ENCODE results near the gene MOV10L1. TPM values are rescaled to one million over a fixed set of nuclear protein-coding genes. Genes with fewer than 3 reads are reported as not detected.

The MOV10L1 gene
- total and polyA plus RNA-seq, 11 donors, result 0.06 to 0.63 (median 0.13) TPM; not detected in 6

DNA sequence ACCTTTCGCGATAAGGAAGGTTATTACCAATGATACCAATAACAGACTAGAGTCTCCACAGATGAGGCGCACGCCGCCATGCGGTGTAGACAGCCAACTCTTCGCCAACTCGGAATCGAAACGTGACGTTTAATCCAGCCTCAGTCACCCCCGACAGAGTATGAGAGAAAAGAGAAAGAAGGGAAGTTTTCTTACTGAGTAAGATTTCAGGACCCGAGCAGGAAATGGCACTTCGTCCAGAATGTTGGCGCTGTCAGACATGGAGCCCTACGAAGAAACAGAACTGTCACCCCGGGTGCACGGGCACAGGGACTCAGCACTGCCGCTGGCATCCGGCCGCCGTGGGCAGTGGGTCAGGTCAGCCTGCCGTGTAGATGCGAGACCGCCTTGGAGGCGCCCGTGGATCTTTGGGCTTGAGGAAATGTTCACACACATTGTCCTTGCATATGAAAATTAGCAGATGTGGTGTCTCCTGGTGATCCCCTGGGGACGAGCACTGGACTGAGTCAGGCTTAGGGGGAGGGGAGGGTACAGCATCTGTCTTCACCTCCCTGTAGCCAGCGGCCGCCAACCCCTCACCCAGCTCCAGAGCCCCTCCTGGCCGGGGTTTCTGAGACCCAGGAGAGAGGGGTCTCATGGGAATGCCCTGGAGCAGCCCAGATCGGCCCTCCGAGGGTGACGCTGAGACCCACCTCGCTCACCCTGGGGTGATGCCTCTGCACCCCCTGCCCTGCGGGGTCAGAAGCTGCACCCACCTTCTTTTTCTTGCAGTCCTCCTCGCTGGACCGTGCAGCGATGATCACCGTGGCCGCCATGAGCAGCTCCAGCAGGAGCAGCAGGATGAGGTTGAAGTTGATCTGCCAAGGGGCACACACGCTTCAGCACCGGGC, 12.9 kb upstream of the MOV10L1 start:
- no peaks in the 10 kb centered on the region for H3K9me3 ChIP-seq
- no peaks in the 10 kb centered on the region for H3K36me3 ChIP-seq
- WGBS, 4 donors, result 77 to 82% (median 82%) methylated on average over 36 to 43 of the region's 43 CpGs
- H3K4me3 ChIP-seq, result no peak overlapping the region
- intact Hi-C loops (cut with DNase I), result no loop called here
- TF ChIP-seq, protein P1, sequence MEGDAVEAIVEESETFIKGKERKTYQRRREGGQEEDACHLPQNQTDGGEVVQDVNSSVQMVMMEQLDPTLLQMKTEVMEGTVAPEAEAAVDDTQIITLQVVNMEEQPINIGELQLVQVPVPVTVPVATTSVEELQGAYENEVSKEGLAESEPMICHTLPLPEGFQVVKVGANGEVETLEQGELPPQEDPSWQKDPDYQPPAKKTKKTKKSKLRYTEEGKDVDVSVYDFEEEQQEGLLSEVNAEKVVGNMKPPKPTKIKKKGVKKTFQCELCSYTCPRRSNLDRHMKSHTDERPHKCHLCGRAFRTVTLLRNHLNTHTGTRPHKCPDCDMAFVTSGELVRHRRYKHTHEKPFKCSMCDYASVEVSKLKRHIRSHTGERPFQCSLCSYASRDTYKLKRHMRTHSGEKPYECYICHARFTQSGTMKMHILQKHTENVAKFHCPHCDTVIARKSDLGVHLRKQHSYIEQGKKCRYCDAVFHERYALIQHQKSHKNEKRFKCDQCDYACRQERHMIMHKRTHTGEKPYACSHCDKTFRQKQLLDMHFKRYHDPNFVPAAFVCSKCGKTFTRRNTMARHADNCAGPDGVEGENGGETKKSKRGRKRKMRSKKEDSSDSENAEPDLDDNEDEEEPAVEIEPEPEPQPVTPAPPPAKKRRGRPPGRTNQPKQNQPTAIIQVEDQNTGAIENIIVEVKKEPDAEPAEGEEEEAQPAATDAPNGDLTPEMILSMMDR (IDR thresholded peaks at IDR 0.05), result no peak
- no peak for TF ChIP-seq POLR2A (IDR thresholded peaks at IDR 0.05)
- DNase-seq (no peak), ATAC-seq (no peak)
- H3K27me3 ChIP-seq, result peaks cover 0 to 24% (median 3%) of the 10 kb centered on the region in 9 donors
- no peaks in the 10 kb centered on the region for H3K4me1 ChIP-seq
- no peak overlapping the region for H3K27ac ChIP-seq

DNA sequence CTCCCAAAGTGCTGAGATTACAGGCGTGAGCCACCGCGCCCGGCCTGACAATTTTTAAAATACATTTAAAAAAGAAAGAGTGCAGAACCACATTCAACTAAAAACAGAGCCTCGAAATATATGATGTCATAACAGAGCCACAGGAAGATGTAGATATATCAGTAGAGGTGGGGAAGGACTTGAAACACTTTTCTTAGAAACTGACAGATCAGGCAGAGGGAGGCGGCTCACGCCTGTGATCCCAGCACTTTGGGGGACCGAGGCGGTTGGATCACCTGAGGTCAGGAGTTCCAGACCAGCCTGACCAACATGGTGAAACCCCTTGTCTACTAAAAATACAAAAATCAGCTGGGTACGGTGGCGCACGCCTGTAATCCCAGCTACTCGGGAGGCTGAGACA, 11.6 kb upstream of the MOV10L1 start:
- no peak for DNase-seq
- Histone ChIP-seq H3K4me1 (no peaks in the 10 kb centered on the region), H3K4me3 (no peak overlapping the region), H3K27me3 (peaks cover 0 to 28% (median 3%) of the 10 kb centered on the region in 9 donors), H3K27ac (no peak overlapping the region), H3K9me3 (no peaks in the 10 kb centered on the region), H3K36me3 (no peaks in the 10 kb centered on the region)
- TF ChIP-seq, protein P1 (IDR thresholded peaks at IDR 0.05), result no peak
- TF ChIP-seq POLR2A (IDR thresholded peaks at IDR 0.05), result no peak
- 94 to 96% (median 95%) methylated on average over 13 of the region's 13 CpGs for whole genome bisulfite sequencing, 4 donors
- intact Hi-C loops (cut with DNase I), result no loop called here
- no peak for ATAC-seq

DNA sequence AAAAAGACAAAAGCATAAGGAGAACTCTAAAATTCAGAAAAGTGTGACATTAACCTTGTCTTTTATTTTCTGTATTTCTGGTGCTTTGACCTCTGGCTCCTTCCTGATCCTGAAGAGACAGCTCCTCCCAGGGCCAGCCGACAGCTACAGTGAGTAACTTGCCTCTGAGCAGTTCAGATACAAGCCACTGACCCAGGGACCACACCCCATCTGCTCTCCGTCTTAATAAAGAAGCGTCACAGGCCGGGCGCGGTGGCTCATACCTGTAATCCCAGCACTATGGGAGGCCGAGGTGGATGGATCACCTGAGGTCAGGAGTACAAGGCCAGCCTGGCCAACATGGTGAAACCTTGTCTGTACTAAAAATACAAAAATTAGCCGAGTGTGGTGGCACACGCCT, 11.0 kb upstream of the MOV10L1 start:
- TF ChIP-seq POLR2A (IDR thresholded peaks at IDR 0.05), result no peak
- TF ChIP-seq, protein P1 (IDR thresholded peaks at IDR 0.05), result no peak
- Histone ChIP-seq H3K4me1 (no peaks in the 10 kb centered on the region), H3K36me3 (no peaks in the 10 kb centered on the region), H3K9me3 (no peaks in the 10 kb centered on the region), H3K27me3 (peaks cover 0 to 33% (median 3%) of the 10 kb centered on the region in 9 donors), H3K27ac (no peak overlapping the region), H3K4me3 (no peak overlapping the region)
- no peak for DNase-seq
- no peak for ATAC-seq
- 76 to 85% (median 81%) methylated on average over 9 of the region's 9 CpGs for WGBS, 4 donors
- intact Hi-C loops (cut with DNase I), result no loop called here

DNA sequence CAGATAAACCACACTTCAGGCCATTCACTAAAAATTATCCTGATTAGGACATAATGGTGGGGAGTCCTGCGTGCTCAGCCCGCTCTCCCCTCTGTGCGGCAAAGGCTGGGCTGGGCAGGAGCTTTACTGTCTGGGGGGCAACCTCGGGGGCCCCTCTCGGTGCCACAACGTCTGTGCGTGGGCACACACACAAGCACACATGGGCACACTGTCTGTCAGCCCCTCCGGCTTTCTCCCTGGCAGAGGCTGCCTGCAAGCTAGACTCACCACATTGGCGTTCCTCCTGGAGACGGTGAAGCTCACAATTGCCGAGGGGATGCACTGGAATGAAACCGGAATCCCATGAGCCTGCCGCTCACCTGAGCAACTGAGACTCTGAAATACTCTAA, 9.7 kb upstream of the MOV10L1 start:
- Histone ChIP-seq H3K4me1 (peaks cover 0 to 6% (median 0%) of the 10 kb centered on the region in 12 donors), H3K36me3 (no peaks in the 10 kb centered on the region), H3K4me3 (no peak overlapping the region), H3K9me3 (no peaks in the 10 kb centered on the region), H3K27ac (no peak overlapping the region), H3K27me3 (peaks cover 0 to 44% (median 9%) of the 10 kb centered on the region in 9 donors)
- TF ChIP-seq, protein P1 (IDR thresholded peaks at IDR 0.05), result no peak
- no peak for TF ChIP-seq POLR2A (IDR thresholded peaks at IDR 0.05)
- ATAC-seq, result no peak
- 86 to 90% (median 86%) methylated on average over 10 to 13 of the region's 13 CpGs for WGBS, 4 donors
- intact Hi-C loops (cut with DNase I), result no loop called here
- DNase-seq, result no peak

Data from heart left ventricle (tissue), 16 donors.